Transverse colon (tissue), 4 donors: Measurements from ENCODE around the gene VMAC. TPM values are rescaled to one million over a fixed set of nuclear protein-coding genes. Genes with fewer than 3 reads are reported as not detected.
A peak's percentile ranks its signal among the peaks of the same experiment; 100 is the strongest.

Experiments
- DNase-seq: peaks from one replicate; pipeline ENCODE4 v3.0.0-alpha.2; 2019
- H3K27ac ChIP-seq, 4 donors: fragments of 200-600 bp; sonication (generic); 2 replicates each; pipeline ENCODE4 v1.5.1; 2016 to 2018; ENCODE audit warnings: inconsistent platforms in 4 of 4
- H3K27me3 ChIP-seq: fragments of 200-600 bp; sonication (generic); 2 replicates; pipeline ENCODE4 v1.5.1; 2017; ENCODE audit warnings: inconsistent platforms
- H3K36me3 ChIP-seq, 4 donors: fragments of 200-600 bp; sonication (generic); 2 replicates each; pipeline ENCODE4 v1.5.1; 2017 to 2019; ENCODE audit warnings: inconsistent platforms in 4 of 4
- H3K4me1 ChIP-seq, 4 donors: fragments of 200-600 bp; sonication (generic); 2 replicates each; pipeline ENCODE4 v1.5.1; 2017 to 2020; ENCODE audit warnings: inconsistent platforms in 4 of 4
- H3K4me3 ChIP-seq, 4 donors: fragments of 200-600 bp; sonication (generic); 1 replicate in 1 of 4; 2 replicates in 3 of 4; pipeline versions ENCODE4 v1.5.1 to v1.6.1; 2017 to 2019; ENCODE audit warnings: inconsistent platforms in 4 of 4
- H3K9me3 ChIP-seq, 2 donors: fragments of 200-600 bp; sonication (generic); 2 replicates each; pipeline ENCODE4 v1.5.1; 2017 to 2019; ENCODE audit warnings: inconsistent platforms in 2 of 2
- EP300 ChIP-seq: sonication (generic); formaldehyde crosslinking; IDR thresholded peaks from one replicate; pipeline ENCODE4 v1.6.1; 2017; ENCODE audit warnings: antibody characterized with exemption, low read depth
- POLR2A ChIP-seq: fragments of 450-650 bp; IDR thresholded peaks from one replicate; pipeline ENCODE4 v1.6.1; 2016; ENCODE audit warnings: antibody characterized with exemption, mild to moderate bottlenecking, moderate library complexity
- POLR2AphosphoS5 ChIP-seq, 3 donors: sonication (generic); formaldehyde crosslinking; IDR thresholded peaks; one replicate each; pipeline ENCODE4 v1.6.1; 2016; ENCODE audit warnings: antibody characterized with exemption in 3 of 3
- WGBS, 2 donors: methylation state at CpG; one replicate each; pipeline ENCODE4 v1.1.5; 2018; ENCODE audit warnings: low coverage in 1 of 2; 5-methylcytosine and 5-hydroxymethylcytosine counted together
- in situ Hi-C, 4 donors: fragments of 200-750 bp; cut with MboI; loops; one replicate each; pipeline versions ENCODE4 v1.15.0 to v1.15.1; 2017; ENCODE audit warnings: low sequenced_read_pairs in 3 of 4, low pct_ligation_motif_present in 1 of 4, low pct_unique_long_range_greater_than_20kb in 1 of 4
- intact Hi-C: fragments of 100-400 bp; cut with DNase I; formaldehyde crosslinking; loops from one replicate; pipeline ENCODE4 v1.15.1; 2023; ENCODE audit warnings: low total_unique reads
- total RNA-seq, 4 donors: library from RNA; depleted of rRNA; stranded (reverse); fragments of >200 nt; gene quantifications; one replicate each; pipeline ENCODE4 v1.1.0, GENCODE V29; 2016
- TF ChIP-seq, protein P1 (sequence below), 5 experiments: fragments of 200-600 bp in 3 of 5; fragments of 450-650 bp in 2 of 5; sonication (generic) in 3 of 5; IDR thresholded peaks; 1 replicate in 2 of 5; 2 replicates in 3 of 5; pipeline ENCODE4 v1.5.1; 2016 to 2017; ENCODE audit warnings: antibody characterized with exemption in 5 of 5, inconsistent platforms in 3 of 5, mild to moderate bottlenecking in 2 of 5, moderate library complexity in 1 of 5

VMAC gene
- total RNA-seq, 4 donors from 2014 or later = 8.9 to 59.5 (median 18.4) TPM

DNA sequence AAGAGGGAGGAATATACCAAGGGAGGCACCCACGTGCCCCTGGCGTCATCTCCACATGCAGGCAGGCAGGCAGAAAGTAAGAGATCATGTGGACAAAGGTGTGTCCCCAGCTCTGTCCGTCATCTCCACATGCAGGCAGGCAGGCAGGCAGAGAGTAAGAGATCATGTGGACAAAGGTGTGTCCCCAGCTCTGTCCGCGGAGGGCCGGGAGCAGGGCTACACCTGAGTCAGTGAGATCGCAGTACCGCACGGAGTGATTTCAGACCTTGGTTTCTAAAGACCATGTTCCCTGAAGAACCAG, 31.6 kb downstream of the VMAC start:
- intact Hi-C loops (no loop called here), in situ Hi-C loops (no loop called here)
- TF ChIP-seq, protein P1, sequence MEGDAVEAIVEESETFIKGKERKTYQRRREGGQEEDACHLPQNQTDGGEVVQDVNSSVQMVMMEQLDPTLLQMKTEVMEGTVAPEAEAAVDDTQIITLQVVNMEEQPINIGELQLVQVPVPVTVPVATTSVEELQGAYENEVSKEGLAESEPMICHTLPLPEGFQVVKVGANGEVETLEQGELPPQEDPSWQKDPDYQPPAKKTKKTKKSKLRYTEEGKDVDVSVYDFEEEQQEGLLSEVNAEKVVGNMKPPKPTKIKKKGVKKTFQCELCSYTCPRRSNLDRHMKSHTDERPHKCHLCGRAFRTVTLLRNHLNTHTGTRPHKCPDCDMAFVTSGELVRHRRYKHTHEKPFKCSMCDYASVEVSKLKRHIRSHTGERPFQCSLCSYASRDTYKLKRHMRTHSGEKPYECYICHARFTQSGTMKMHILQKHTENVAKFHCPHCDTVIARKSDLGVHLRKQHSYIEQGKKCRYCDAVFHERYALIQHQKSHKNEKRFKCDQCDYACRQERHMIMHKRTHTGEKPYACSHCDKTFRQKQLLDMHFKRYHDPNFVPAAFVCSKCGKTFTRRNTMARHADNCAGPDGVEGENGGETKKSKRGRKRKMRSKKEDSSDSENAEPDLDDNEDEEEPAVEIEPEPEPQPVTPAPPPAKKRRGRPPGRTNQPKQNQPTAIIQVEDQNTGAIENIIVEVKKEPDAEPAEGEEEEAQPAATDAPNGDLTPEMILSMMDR (IDR thresholded peaks at IDR 0.05) = no peak
- Histone ChIP-seq H3K36me3 (peaks cover 0 to 12% (median 5%) of the 10 kb centered on the region in 4 donors), H3K4me3 (no peak overlapping the region), H3K27ac (peak overlapping the region in 2 of 4 donors; percentile 63 to 65), H3K4me1 (peaks cover 6 to 30% (median 14%) of the 10 kb centered on the region in 4 donors), H3K27me3 (no peaks in the 10 kb centered on the region), H3K9me3 (no peaks in the 10 kb centered on the region)
- no peak for DNase-seq
- 95 to 100% methylated on average over 2 to 9 of the region's 9 CpGs for WGBS, 2 donors

GRCh38 chr19:5937550-5937949, 32.9 kb downstream of the VMAC start:
- Histone ChIP-seq H3K27me3 (no peaks in the 10 kb centered on the region), H3K9me3 (no peaks in the 10 kb centered on the region), H3K36me3 (peaks cover 0 to 12% (median 5%) of the 10 kb centered on the region in 4 donors), H3K27ac (no peak overlapping the region), H3K4me1 (peaks cover 6 to 39% (median 20%) of the 10 kb centered on the region in 4 donors), H3K4me3 (no peak overlapping the region)
- TF ChIP-seq EP300 (no peak), POLR2A (no peak)
- TF ChIP-seq, protein P1 (IDR thresholded peaks at IDR 0.05) = no peak
- DNase-seq = no peak
- 80 to 100% methylated on average over 1 to 10 of the region's 10 CpGs for WGBS, 2 donors
- in situ Hi-C loops (no loop called here), intact Hi-C loops (no loop called here)

DNA sequence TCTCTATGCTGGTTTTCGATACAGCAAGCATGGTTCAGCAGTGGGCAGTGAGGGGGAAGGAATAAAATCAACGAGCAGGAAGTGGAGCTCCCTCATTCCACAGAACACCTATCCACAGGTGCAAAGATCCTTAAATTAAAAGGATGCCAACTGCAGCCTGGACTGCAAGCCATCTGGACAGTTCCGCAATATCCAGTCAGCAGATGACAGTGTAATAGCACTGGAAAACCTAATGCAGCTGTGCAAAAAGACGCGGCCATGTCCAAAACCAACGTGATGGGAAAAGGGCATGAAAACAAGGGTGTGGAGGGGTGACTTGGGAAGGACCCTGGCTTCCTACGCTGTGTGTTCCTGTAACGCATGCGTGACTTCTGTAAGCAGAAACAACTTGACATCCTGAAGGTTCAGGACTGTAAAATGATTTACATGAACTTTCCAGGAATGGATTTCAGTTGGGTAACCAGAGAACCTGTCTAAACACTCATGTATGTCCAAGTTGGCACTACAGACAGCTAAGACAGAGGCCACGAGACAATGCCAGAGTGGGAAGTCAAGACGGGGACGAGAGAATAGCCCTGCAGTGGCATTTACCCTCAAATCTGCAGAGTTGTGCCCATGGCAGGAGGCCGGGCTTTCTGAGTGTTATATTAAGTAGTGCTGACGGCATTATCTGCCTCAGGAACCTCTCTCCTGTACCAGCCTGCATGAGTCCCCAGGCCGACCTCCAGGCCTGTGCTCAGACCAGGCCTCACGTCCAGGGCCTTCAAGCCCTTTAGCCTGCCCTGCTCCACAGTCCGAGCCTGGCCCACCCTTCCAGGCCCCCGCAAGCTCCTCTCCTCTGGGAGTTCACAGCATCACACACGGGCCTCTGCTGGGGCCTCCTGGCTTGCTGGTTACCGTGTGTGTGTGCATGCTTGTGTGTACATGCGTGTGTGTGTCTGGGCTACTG, 35.9 kb downstream of the VMAC start:
- TF ChIP-seq, protein P1 (IDR thresholded peaks at IDR 0.05) = no peak
- TF ChIP-seq POLR2AphosphoS5 (IDR thresholded peaks at IDR 0.05) (no peak), POLR2A (no peak), EP300 (no peak)
- no peaks in the 10 kb centered on the region for H3K27me3 ChIP-seq
- in situ Hi-C loops (no loop called here), intact Hi-C loops (no loop called here)
- H3K9me3 ChIP-seq = no peaks in the 10 kb centered on the region
- peak overlapping the region in 1 of 4 donors; percentile 78 for H3K27ac ChIP-seq
- DNase-seq = no peak
- H3K36me3 ChIP-seq = peaks cover 0 to 12% (median 5%) of the 10 kb centered on the region in 4 donors
- H3K4me3 ChIP-seq = no peak overlapping the region
- WGBS, 2 donors = 80 to 90% methylated on average over 2 to 21 of the region's 21 CpGs
- peaks cover 6 to 45% (median 20%) of the 10 kb centered on the region in 4 donors for H3K4me1 ChIP-seq

GRCh38 chr19:5941673-5942072, 37.0 kb downstream of the VMAC start:
- Histone ChIP-seq H3K36me3 (peaks cover 0 to 12% (median 5%) of the 10 kb centered on the region in 4 donors), H3K9me3 (no peaks in the 10 kb centered on the region), H3K4me1 (peaks cover 9 to 45% (median 20%) of the 10 kb centered on the region in 4 donors), H3K27me3 (no peaks in the 10 kb centered on the region), H3K27ac (peak overlapping the region; percentile 17 to 78 (median 66)), H3K4me3 (no peak overlapping the region)
- DNase-seq = no peak
- intact Hi-C loops = no loop called here
- WGBS, 2 donors = 83 to 94% methylated on average over 5 to 11 of the region's 11 CpGs
- TF ChIP-seq POLR2AphosphoS5 (IDR thresholded peaks at IDR 0.05) (no peak), EP300 (no peak), POLR2A (no peak)
- TF ChIP-seq, protein P1 (IDR thresholded peaks at IDR 0.05) = no peak
- in situ Hi-C loops = no loop called here
